Kidney (tissue), 14 donors: ENCODE measurements around the gene RPTOR. TPM values are rescaled to one million over a fixed set of nuclear protein-coding genes. Genes with fewer than 3 reads are reported as not detected.

ENCODE experiments used
- DNase-seq, 5 donors: peaks; one replicate each; pipeline ENCODE4 v3.0.0-alpha.2; 2013 to 2020
- FAIRE-seq: peaks from 2 replicates; lab custom pipeline; 2012; peaks lifted over from hg19 to GRCh38; lab: Jason Lieb, UNC
- H3K27ac ChIP-seq, 2 donors: one replicate each; pipeline ENCODE4 v1.7.0; 2013; ENCODE audit warnings: low read depth in 2 of 2, low read length in 2 of 2, inconsistent platforms in 1 of 2
- H3K27me3 ChIP-seq: one replicate; pipeline ENCODE4 v1.7.1; 2013; ENCODE audit warnings: low read length, inconsistent platforms; ENCODE audit not compliant: control insufficient read depth, insufficient read depth
- H3K36me3 ChIP-seq, 3 donors: one replicate each; pipeline versions ENCODE4 v1.7.0 to v1.7.1; 2013; ENCODE audit warnings: low read length in 3 of 3, control low read depth in 1 of 3, inconsistent platforms in 1 of 3; ENCODE audit not compliant: insufficient read depth in 3 of 3, control insufficient read depth in 2 of 3
- H3K4me1 ChIP-seq, 3 donors: one replicate each; pipeline versions ENCODE4 v1.7.0 to v1.7.1; 2013; ENCODE audit warnings: low read length in 3 of 3, inconsistent platforms in 1 of 3, low read depth in 1 of 3; ENCODE audit not compliant: control insufficient read depth in 2 of 3, insufficient read depth in 2 of 3
- H3K4me3 ChIP-seq, 3 donors: one replicate each; pipeline versions ENCODE4 v1.7.0 to v1.8.1; 2013; ENCODE audit warnings: low read length in 3 of 3, control low read depth in 1 of 3, inconsistent platforms in 1 of 3
- H3K9ac ChIP-seq, 3 donors: one replicate each; pipeline versions ENCODE4 v1.7.0 to v1.7.1; 2013; ENCODE audit warnings: low read length in 3 of 3, control low read depth in 1 of 3, inconsistent platforms in 1 of 3
- H3K9me3 ChIP-seq, 3 donors: one replicate each; pipeline versions ENCODE4 v1.7.0 to v1.7.1; 2013; ENCODE audit warnings: low read length in 3 of 3, control low read depth in 1 of 3, inconsistent platforms in 1 of 3; ENCODE audit not compliant: control insufficient read depth in 2 of 3, insufficient read depth in 1 of 3
- intact Hi-C: fragments of 100-400 bp; cut with DNase I; formaldehyde crosslinking; loops from one replicate; pipeline ENCODE4 v1.11.1; 2022
- polyA plus RNA-seq: library from polyadenylated mRNA; stranded (reverse); fragments of 350-450 nt; fragmentation: Illumina TruSeq; extraction: RNeasy Lipid Tissue Mini Kit (QIAGEN cat#74804); gene quantifications from one replicate; pipeline ENCODE4 v1.2.3, GENCODE V29; 2014; ENCODE audit warnings: low read depth, low replicate concordance; ENCODE audit not compliant: insufficient read depth
- total RNA-seq: library from RNA; stranded (reverse); fragmentation: NEBNext Ultra II Directional; extraction: Animal tissue kit (Norgen Biotek cat#: 25700); gene quantifications from one replicate; pipeline ENCODE4 v1.2.1, GENCODE V29; 2021
- TF ChIP-seq, protein P1 (sequence below): IDR thresholded peaks from 3 replicates; pipeline ENCODE4 v1.5.1; 2012; ENCODE audit warnings: mild to moderate bottlenecking, moderate library complexity, borderline replicate concordance; ENCODE audit not compliant: insufficient read depth; ENCODE audit errors: extremely low read depth
- donor health status: control.
- donor health status: control.
- donor health status: control.
- donor health status: control.
- donor health status: control.
- donor health status: DM: yes; HTN: yes; CAD: no.
- donor health status: Normal renal cell carcinoma (clear cell type).

Gene RPTOR
- total and polyA plus RNA-seq, 2 donors from 2014 or later: 5.5 to 37.6 TPM

DNA sequence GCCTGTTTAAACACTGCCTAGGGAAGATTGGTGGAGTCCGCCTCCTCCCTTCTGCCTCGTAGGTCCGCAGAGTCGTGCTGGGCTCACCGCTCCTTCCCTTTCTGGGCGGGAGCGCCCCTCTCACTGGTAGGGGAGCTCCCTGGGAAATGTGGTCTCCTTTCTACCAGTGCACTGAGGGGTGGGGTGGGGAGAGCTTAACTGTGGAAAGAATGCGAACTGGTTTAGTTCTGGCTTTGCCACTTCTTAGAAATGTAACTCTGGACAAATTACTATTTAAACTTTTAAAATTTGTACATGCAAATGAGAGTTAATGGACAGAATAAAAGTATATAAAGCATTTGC lies 105.7 kb downstream of the RPTOR start:
- Histone ChIP-seq H3K9ac (no peak overlapping the region), H3K36me3 (no peaks in the 10 kb centered on the region), H3K4me1 (peaks cover 4 to 8% (median 5%) of the 10 kb centered on the region in 3 donors), H3K27ac (no peak overlapping the region), H3K9me3 (no peaks in the 10 kb centered on the region), H3K4me3 (no peak overlapping the region), H3K27me3 (no peaks in the 10 kb centered on the region)
- FAIRE-seq (no peak), DNase-seq (no peak)
- TF ChIP-seq, protein P1, sequence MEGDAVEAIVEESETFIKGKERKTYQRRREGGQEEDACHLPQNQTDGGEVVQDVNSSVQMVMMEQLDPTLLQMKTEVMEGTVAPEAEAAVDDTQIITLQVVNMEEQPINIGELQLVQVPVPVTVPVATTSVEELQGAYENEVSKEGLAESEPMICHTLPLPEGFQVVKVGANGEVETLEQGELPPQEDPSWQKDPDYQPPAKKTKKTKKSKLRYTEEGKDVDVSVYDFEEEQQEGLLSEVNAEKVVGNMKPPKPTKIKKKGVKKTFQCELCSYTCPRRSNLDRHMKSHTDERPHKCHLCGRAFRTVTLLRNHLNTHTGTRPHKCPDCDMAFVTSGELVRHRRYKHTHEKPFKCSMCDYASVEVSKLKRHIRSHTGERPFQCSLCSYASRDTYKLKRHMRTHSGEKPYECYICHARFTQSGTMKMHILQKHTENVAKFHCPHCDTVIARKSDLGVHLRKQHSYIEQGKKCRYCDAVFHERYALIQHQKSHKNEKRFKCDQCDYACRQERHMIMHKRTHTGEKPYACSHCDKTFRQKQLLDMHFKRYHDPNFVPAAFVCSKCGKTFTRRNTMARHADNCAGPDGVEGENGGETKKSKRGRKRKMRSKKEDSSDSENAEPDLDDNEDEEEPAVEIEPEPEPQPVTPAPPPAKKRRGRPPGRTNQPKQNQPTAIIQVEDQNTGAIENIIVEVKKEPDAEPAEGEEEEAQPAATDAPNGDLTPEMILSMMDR: no peak
- intact Hi-C loops: no loop called here

DNA sequence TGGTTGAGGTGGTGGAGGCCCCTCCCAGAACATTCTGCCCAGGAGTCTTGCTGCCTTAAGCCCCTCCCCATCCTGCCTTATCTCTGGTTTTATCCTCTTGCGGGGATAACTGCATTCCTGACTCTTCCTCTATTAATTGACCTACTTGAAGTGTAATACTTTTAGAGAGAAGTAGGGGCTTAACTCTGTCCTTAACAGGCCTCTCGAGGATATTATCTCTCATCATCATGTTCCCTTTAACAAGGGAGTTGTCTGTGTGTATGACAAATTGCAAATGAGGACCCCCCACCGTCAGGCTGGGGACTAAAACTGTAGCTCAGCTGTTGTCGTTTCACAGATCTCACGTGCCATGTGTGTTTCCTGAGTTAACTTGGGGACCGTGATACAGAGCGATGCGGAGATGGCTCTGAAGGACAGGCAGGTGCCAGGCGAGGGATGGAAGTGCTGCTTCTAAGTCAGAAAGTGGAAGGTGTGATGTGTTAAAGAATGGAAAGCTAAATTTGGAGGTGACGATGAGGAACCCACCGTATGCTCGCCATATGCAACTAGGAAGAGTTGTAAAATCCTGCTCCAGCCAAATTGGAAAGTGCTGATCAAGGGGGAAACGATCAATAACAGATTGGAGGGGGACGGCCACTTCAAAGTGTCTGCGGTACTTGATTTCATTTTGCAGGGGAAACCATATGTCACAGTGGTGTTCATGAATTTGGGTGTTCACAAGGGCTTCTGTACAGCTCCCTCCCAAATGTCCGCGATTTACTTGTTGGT lies 106.3 kb downstream of the RPTOR start:
- H3K4me3 ChIP-seq: no peak overlapping the region
- FAIRE-seq (no peak), DNase-seq (no peak)
- no peaks in the 10 kb centered on the region for H3K9me3 ChIP-seq
- H3K4me1 ChIP-seq: peaks cover 4 to 8% (median 5%) of the 10 kb centered on the region in 3 donors
- intact Hi-C loops: no loop called here
- no peaks in the 10 kb centered on the region for H3K36me3 ChIP-seq
- no peaks in the 10 kb centered on the region for H3K27me3 ChIP-seq
- no peak overlapping the region for H3K9ac ChIP-seq
- no peak overlapping the region for H3K27ac ChIP-seq
- TF ChIP-seq, protein P1: no peak

DNA sequence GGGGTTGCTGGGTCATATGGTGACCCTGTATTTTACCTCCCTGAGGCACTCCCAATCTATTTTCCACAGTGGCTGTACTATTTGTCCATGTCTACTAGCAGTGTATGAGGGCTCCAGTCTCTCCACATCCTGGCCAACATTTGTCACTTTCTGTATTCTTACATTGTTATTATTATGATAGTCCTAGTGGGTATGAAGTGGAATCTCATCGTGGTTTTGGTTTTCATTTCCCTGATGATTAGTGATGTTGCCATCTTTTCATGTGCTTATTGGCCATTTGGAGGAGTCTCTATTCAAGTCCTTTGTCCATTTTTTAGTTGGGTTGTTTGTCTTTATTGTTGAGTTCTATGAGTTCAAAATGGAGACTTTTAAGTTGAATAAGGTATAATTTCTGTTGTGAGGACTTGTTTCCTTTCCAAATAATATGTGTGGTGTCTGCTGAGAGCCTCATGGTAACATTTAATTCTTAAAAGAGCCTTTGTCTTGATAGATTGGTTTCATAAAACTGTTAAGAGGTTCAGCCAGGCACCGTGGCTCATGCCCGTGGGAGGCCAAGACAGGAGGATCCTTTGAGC lies 108.2 kb downstream of the RPTOR start:
- peaks cover 4 to 8% (median 5%) of the 10 kb centered on the region in 3 donors for H3K4me1 ChIP-seq
- DNase-seq: no peak
- FAIRE-seq: no peak
- intact Hi-C loops: no loop called here
- H3K4me3 ChIP-seq: no peak overlapping the region
- no peaks in the 10 kb centered on the region for H3K27me3 ChIP-seq
- H3K9me3 ChIP-seq: peaks cover 0 to 8% (median 1%) of the 10 kb centered on the region in 3 donors
- H3K36me3 ChIP-seq: no peaks in the 10 kb centered on the region
- H3K27ac ChIP-seq: no peak overlapping the region
- no peak overlapping the region for H3K9ac ChIP-seq
- TF ChIP-seq, protein P1: no peak
